ENCODE measurements around the gene MLEC.

DNA sequence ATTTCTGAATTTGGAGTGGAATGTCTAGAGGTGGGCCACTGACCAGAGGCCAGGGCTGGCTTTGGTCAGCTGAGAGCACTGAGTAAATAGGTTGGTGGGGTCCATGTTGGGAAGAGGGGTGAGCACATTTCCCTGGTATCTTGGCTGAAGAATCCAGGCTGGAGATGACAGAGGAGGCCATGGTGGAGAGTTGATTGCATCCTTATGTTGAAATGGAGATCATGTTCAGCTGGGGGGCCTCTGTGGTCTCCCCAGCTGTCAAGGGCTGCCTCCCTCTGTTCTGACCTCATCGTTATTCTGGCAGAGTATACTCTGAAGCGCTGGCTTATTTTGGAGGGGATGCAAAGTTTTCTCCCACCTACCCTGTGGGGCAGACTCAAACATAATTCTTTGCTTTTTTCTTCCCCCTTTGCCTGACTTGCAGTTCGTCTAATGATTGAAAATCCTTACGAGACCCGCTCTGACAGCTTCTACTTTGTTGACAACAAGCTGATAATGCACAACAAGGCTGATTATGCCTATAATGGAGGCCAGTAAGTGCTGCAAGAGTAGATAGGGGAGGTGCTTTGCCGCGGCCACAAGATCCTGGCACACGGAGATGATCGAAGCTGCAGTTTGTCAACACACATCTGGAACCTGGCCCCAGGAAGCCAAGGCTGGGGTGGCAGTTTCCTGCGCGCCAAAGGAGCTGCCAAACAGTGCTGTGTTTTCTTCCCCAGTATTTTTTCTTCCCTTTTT lies 32.7 kb downstream of the MLEC start:
- TF ChIP-seq POLR2AphosphoS5 (IDR thresholded peaks at IDR 0.05; ENCODE audit: low read depth, low read length): no peak
- TF ChIP-seq, protein P1, sequence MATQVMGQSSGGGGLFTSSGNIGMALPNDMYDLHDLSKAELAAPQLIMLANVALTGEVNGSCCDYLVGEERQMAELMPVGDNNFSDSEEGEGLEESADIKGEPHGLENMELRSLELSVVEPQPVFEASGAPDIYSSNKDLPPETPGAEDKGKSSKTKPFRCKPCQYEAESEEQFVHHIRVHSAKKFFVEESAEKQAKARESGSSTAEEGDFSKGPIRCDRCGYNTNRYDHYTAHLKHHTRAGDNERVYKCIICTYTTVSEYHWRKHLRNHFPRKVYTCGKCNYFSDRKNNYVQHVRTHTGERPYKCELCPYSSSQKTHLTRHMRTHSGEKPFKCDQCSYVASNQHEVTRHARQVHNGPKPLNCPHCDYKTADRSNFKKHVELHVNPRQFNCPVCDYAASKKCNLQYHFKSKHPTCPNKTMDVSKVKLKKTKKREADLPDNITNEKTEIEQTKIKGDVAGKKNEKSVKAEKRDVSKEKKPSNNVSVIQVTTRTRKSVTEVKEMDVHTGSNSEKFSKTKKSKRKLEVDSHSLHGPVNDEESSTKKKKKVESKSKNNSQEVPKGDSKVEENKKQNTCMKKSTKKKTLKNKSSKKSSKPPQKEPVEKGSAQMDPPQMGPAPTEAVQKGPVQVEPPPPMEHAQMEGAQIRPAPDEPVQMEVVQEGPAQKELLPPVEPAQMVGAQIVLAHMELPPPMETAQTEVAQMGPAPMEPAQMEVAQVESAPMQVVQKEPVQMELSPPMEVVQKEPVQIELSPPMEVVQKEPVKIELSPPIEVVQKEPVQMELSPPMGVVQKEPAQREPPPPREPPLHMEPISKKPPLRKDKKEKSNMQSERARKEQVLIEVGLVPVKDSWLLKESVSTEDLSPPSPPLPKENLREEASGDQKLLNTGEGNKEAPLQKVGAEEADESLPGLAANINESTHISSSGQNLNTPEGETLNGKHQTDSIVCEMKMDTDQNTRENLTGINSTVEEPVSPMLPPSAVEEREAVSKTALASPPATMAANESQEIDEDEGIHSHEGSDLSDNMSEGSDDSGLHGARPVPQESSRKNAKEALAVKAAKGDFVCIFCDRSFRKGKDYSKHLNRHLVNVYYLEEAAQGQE (IDR thresholded peaks at IDR 0.05; ENCODE audit: insufficient read depth in 1 of 2, low read depth in 2 of 2, low read length in 2 of 2): no peak
- TF ChIP-seq TAF1 (IDR thresholded peaks at IDR 0.05; ENCODE audit: borderline replicate concordance, insufficient read depth, low read length): no peak
- TF ChIP-seq FOXP2 (optimal IDR thresholded peaks at IDR 0.05; ENCODE audit: borderline replicate concordance, extremely low read depth, extremely low read length, insufficient read depth): no peak
